ENCODE results near the gene RNF227.

The RNF227 gene

DNA sequence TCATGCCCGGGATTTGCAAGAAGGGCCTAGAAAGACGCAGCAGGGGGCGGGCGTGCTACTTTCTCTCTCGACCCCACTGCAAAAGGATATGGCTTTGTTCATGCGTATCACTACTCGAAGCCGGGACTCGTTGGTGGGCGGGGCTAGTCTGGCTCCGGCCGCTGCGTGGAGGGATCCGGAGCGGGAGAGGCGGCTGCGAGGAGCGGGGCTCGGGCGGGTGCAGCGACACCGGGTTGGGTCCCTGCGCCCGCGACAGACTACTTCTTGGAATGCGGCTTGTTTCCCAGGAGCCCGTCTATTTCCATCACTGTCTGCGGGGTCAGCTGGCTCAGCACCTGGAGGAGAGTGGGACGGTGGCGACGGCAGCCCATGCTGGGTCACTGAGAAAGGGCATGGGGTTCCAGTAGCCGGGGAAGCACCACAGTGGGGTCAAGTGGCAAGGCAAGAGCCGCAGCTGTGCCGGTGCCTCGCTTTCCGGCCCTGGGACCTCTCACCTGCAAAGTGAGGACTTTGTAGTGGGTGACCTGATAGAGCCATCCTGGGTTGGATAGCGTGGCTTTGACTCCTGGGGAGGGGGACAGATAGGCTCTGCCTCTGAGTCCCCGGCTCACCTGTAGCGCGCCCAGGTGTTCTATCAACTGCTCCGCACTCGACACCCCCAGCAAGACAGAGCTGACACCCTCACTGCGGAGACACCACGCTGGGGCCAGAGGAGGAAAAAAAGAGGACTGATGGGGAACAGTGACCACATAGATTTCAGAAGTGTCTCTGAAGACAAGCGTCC lies 6.9 kb upstream of the RNF227 start:
- Histone ChIP-seq H3K27me3 (ENCODE audit: control insufficient read depth, low read length) (no peaks in the 10 kb centered on the region), H3K36me3 (ENCODE audit: control insufficient read depth, low read length) (0 out of 2 replicates have a peak, but pooled peaks cover 5% of the 10 kb centered on the region), H3F3A (ENCODE audit: control insufficient read depth, insufficient read depth) (peaks cover 6% of the 10 kb centered on the region; the same call in 1 of the 2 replicates), H3K79me2 (ENCODE audit: control insufficient read depth, low read length) (no peaks in the 10 kb centered on the region), H3K4me1 (ENCODE audit: control insufficient read depth, low read length) (peaks cover 15% of the 10 kb centered on the region), H3K4me3 (ENCODE audit: low read length) (peak overlapping the region; percentile 55), H4K20me1 (ENCODE audit: control insufficient read depth, insufficient read depth, low read depth, low read length) (no peaks in the 10 kb centered on the region), H3K9me3 (ENCODE audit: control insufficient read depth, insufficient read depth, low read length) (no peaks in the 10 kb centered on the region), H3K4me2 (ENCODE audit: low read length) (peak overlapping the region; percentile 75), H3K9me2 (replicated peaks; ENCODE audit: control insufficient read depth, low read length) (no peaks in the 10 kb centered on the region), H3K27ac (ENCODE audit: low read depth, low read length) (no peak overlapping the region)
- TF ChIP-seq, protein P1, sequence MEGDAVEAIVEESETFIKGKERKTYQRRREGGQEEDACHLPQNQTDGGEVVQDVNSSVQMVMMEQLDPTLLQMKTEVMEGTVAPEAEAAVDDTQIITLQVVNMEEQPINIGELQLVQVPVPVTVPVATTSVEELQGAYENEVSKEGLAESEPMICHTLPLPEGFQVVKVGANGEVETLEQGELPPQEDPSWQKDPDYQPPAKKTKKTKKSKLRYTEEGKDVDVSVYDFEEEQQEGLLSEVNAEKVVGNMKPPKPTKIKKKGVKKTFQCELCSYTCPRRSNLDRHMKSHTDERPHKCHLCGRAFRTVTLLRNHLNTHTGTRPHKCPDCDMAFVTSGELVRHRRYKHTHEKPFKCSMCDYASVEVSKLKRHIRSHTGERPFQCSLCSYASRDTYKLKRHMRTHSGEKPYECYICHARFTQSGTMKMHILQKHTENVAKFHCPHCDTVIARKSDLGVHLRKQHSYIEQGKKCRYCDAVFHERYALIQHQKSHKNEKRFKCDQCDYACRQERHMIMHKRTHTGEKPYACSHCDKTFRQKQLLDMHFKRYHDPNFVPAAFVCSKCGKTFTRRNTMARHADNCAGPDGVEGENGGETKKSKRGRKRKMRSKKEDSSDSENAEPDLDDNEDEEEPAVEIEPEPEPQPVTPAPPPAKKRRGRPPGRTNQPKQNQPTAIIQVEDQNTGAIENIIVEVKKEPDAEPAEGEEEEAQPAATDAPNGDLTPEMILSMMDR (IDR thresholded peaks at IDR 0.05; ENCODE audit: low read depth, low read length, poor library complexity, severe bottlenecking) = peak; percentile 30
- no peak for TF ChIP-seq EZH2phosphoT487 (IDR thresholded peaks at IDR 0.05; ENCODE audit: borderline replicate concordance, low read length)

DNA sequence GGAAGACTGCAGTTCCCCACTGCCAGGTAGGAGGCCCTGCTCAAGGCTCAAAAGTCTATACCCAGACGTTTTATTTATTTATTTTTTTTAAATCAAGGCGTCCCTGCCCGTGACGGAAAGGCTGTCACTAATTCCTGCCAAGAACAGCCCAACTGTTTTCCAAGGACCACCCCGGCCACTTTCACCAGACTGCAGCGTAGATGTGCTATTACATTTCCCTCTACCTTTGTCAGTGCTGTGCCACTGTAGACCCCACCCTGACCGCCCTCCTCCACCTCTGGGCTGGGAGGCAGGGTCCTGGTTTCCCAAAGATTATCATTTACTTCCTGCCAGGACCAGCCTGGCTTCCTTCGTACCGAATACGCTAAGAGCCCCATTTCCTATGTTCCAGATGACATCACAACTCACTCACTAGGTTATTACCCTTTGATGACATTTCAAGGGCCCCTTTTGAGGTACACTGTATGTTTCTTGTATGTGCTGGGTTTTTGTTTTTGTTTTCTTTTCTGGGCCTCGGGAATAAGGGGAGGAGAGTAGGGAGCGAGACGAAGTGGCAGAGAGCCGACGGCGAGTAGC lies 6.3 kb upstream of the RNF227 start:
- H3K9me2 ChIP-seq (replicated peaks; ENCODE audit: control insufficient read depth, low read length) = no peaks in the 10 kb centered on the region
- H3K27me3 ChIP-seq (ENCODE audit: control insufficient read depth, low read length) = no peaks in the 10 kb centered on the region
- peak overlapping the region; percentile 75 for H3K4me2 ChIP-seq (ENCODE audit: low read length)
- no peak for TF ChIP-seq EZH2phosphoT487 (IDR thresholded peaks at IDR 0.05; ENCODE audit: borderline replicate concordance, low read length)
- TF ChIP-seq, protein P1 (IDR thresholded peaks at IDR 0.05; ENCODE audit: low read depth, low read length, poor library complexity, severe bottlenecking) = no peak
- H3K79me2 ChIP-seq (ENCODE audit: control insufficient read depth, low read length) = no peaks in the 10 kb centered on the region
- H3K4me3 ChIP-seq (ENCODE audit: low read length) = peak overlapping the region; percentile 55
- no peaks in the 10 kb centered on the region for H3K9me3 ChIP-seq (ENCODE audit: control insufficient read depth, insufficient read depth, low read length)
- peaks cover 6% of the 10 kb centered on the region; the same call in 1 of the 2 replicates for H3F3A ChIP-seq (ENCODE audit: control insufficient read depth, insufficient read depth)
- H4K20me1 ChIP-seq (ENCODE audit: control insufficient read depth, insufficient read depth, low read depth, low read length) = no peaks in the 10 kb centered on the region
- 0 out of 2 replicates have a peak, but pooled peaks cover 5% of the 10 kb centered on the region for H3K36me3 ChIP-seq (ENCODE audit: control insufficient read depth, low read length)
- H3K4me1 ChIP-seq (ENCODE audit: control insufficient read depth, low read length) = peaks cover 15% of the 10 kb centered on the region
- no peak overlapping the region for H3K27ac ChIP-seq (ENCODE audit: low read depth, low read length)

- TF ChIP-seq, protein P1 (IDR thresholded peaks at IDR 0.05; ENCODE audit: low read depth, low read length, poor library complexity, severe bottlenecking) = no peak
- TF ChIP-seq EZH2phosphoT487 (IDR thresholded peaks at IDR 0.05; ENCODE audit: borderline replicate concordance, low read length) = no peak
- H3K27me3 ChIP-seq (ENCODE audit: control insufficient read depth, low read length) = no peaks in the 10 kb centered on the region
- no peaks in the 10 kb centered on the region for H3K9me2 ChIP-seq (replicated peaks; ENCODE audit: control insufficient read depth, low read length)
- H3K4me1 ChIP-seq (ENCODE audit: control insufficient read depth, low read length) = peaks cover 34% of the 10 kb centered on the region
- H3K4me3 ChIP-seq (ENCODE audit: low read length) = no peak overlapping the region
- peaks cover 17% of the 10 kb centered on the region for H3K36me3 ChIP-seq (ENCODE audit: control insufficient read depth, low read length)
- no peak overlapping the region for H3K27ac ChIP-seq (ENCODE audit: low read depth, low read length)
- H3K79me2 ChIP-seq (ENCODE audit: control insufficient read depth, low read length) = no peaks in the 10 kb centered on the region
- no peaks in the 10 kb centered on the region for H4K20me1 ChIP-seq (ENCODE audit: control insufficient read depth, insufficient read depth, low read depth, low read length)
- H3K4me2 ChIP-seq (ENCODE audit: low read length) = no peak overlapping the region
- no peaks in the 10 kb centered on the region for H3K9me3 ChIP-seq (ENCODE audit: control insufficient read depth, insufficient read depth, low read length)
- peaks cover 23% of the 10 kb centered on the region for H3F3A ChIP-seq (ENCODE audit: control insufficient read depth, insufficient read depth)
Measured at GRCh38 chr17:7916808-7917207, 719 bp upstream of the RNF227 start.
